GM12878 (cell line): ENCODE measurements around the gene JADE2. TPM values are rescaled to one million over a fixed set of nuclear protein-coding genes. Genes with fewer than 3 reads are reported as not detected.

Experiments
- ATAC-seq: fragments of 200-7000 bp; cut with Tn5 transposase; 3 replicates; pipeline ENCODE4 v1.9.1; 2020; ENCODE audit warnings: mild to moderate bottlenecking, moderate library complexity
- BruUV-seq: library from RNA; stranded (reverse); fragments of 400-500 nt; replicated peaks from 2 replicates; lab custom pipeline; 2021; lab: Mats Ljungman, UMichigan
- CTCF ChIA-PET: fragments of 300-600 bp; sonication (Branson Sonifier 250); formaldehyde crosslinking; extraction: SDS; loops from one replicate; lab custom pipeline; 2021; ENCODE audit warnings: inconsistent platforms; lab: Yijun Ruan, JAX
- POLR2A ChIA-PET: fragments of 350-600 bp; formaldehyde crosslinking; extraction: SDS; loops from one replicate; lab custom pipeline; 2021; ENCODE audit warnings: inconsistent platforms; lab: Charles Lee
- RAD21 ChIA-PET: fragments of 300-600 bp; sonication (Branson Sonifier 250); formaldehyde crosslinking; loops from one replicate; lab custom pipeline; 2023; ENCODE audit warnings: antibody characterized with exemption; ENCODE audit not compliant: unreplicated experiment; lab: Charles Lee
- SMC1A ChIA-PET: fragments of 300-600 bp; sonication (Branson Sonifier 250); formaldehyde crosslinking; loops from one replicate; lab custom pipeline; 2023; ENCODE audit not compliant: unreplicated experiment, uncharacterized antibody; lab: Charles Lee
- DNase-seq: peaks from one replicate; pipeline ENCODE4 v3.0.0-alpha.2; 2011; ENCODE audit warnings: low read depth, low spot score
- FAIRE-seq: peaks from 3 replicates; lab custom pipeline; 2011; peaks lifted over from hg19 to GRCh38; lab: Jason Lieb, UNC
- H2AFZ ChIP-seq: 2 replicates; pipeline ENCODE4 v1.6.0; 2011; ENCODE audit warnings: low read depth, low read length, control low read depth; ENCODE audit not compliant: control insufficient read depth
- H3K27ac ChIP-seq: 2 replicates; pipeline ENCODE4 v1.5.1; 2011; ENCODE audit warnings: control low read depth; ENCODE audit not compliant: control insufficient read depth, insufficient read depth
- H3K27me3 ChIP-seq, 2 experiments: replicated peaks in 1 of 2; 2 replicates each; pipeline versions ENCODE4 v1.6.0 to v1.6.1; 2011; ENCODE audit warnings: low read length in 1 of 2; ENCODE audit not compliant: control insufficient read depth in 2 of 2, insufficient read depth in 2 of 2
- H3K36me3 ChIP-seq, 2 experiments: 2 replicates each; pipeline ENCODE4 v1.5.1; 2011; ENCODE audit warnings: low read length in 1 of 2; ENCODE audit not compliant: control insufficient read depth in 2 of 2, insufficient read depth in 2 of 2
- H3K4me1 ChIP-seq: 2 replicates; pipeline ENCODE4 v1.6.1; 2011; ENCODE audit warnings: mild to moderate bottlenecking, low read length, moderate library complexity, mixed read lengths; ENCODE audit not compliant: control insufficient read depth, insufficient read depth
- H3K4me2 ChIP-seq: 2 replicates; pipeline ENCODE4 v1.6.0; 2011; ENCODE audit warnings: control low read depth; ENCODE audit not compliant: control insufficient read depth, insufficient read depth
- H3K4me3 ChIP-seq: fragments of 200-600 bp; sonication (generic); 2 replicates; pipeline ENCODE4 v1.5.1; 2016
- H3K79me2 ChIP-seq: 2 replicates; pipeline ENCODE4 v1.6.0; 2011; ENCODE audit warnings: low read length; ENCODE audit not compliant: control insufficient read depth, insufficient read depth
- H3K9ac ChIP-seq: 2 replicates; pipeline ENCODE4 v1.8.0; 2011; ENCODE audit warnings: low read length, control low read depth, mixed read lengths; ENCODE audit not compliant: control insufficient read depth, insufficient read depth
- H3K9me3 ChIP-seq: replicated peaks from 3 replicates; pipeline ENCODE4 v1.5.1; 2011; ENCODE audit warnings: mild to moderate bottlenecking, low read length; ENCODE audit not compliant: control insufficient read depth, insufficient read depth
- H4K20me1 ChIP-seq: 2 replicates; pipeline ENCODE4 v1.6.0; 2011; ENCODE audit not compliant: control insufficient read depth, insufficient read depth
- IKZF1 ChIP-seq: fragments of 450-650 bp; conservative IDR thresholded peaks from 2 replicates; pipeline ENCODE4 v1.6.1; 2017; ENCODE audit warnings: antibody characterized with exemption, mild to moderate bottlenecking
- NFXL1 ChIP-seq: fragments of 450-650 bp; IDR thresholded peaks from 2 replicates; pipeline ENCODE4 v1.6.1; 2017; ENCODE audit warnings: antibody characterized with exemption, mild to moderate bottlenecking, borderline replicate concordance
- TBL1XR1 ChIP-seq: IDR thresholded peaks from 2 replicates; pipeline ENCODE4 v1.6.1; 2012; ENCODE audit warnings: low read depth, low read length, improper control_type of control experiment
- WGBS: methylation state at CpG from one replicate; pipeline ENCODE4 v1.1.6; 2016; ENCODE audit warnings: low lambda C conversion rate; ENCODE audit not compliant: insufficient replicate concordance, insufficient coverage; ENCODE audit errors: missing lambda C conversion rate; 5-methylcytosine and 5-hydroxymethylcytosine counted together
- in situ Hi-C: fragments of 300-500 bp; cut with MboI; formaldehyde crosslinking; loops from 9 replicates; pipeline ENCODE4 v1.14.3; 2018; ENCODE audit warnings: mixed read lengths
- intact Hi-C: fragments of 100-400 bp; cut with micrococcal nuclease; formaldehyde crosslinking; loops from one replicate; pipeline ENCODE4 v1.14.2; 2022; ENCODE audit not compliant: unreplicated experiment
- polyA plus RNA-seq, 11 experiments: library from polyadenylated mRNA; depleted of rRNA in 4 of 11; unstranded in 6 of 11; stranded (reverse) in 5 of 11; fragments of >200 nt; fragmentation: Nextera tagmentation in 4 of 11; fragmentation: Illumina TruSeq in 1 of 11; extraction: Ambion mirVana in 4 of 11; extraction: Trizol in 1 of 11; gene quantifications; 1 replicate in 1 of 11; 2 replicates in 10 of 11; pipeline versions ENCODE4 v1.2.1 to v1.2.3, GENCODE V29; 2011 to 2016; ENCODE audit warnings: inconsistent platforms in 2 of 11, missing spikeins in 2 of 11, low read depth in 1 of 11
- total RNA-seq, 4 experiments: library from RNA; depleted of rRNA in 3 of 4; stranded (reverse); fragments of >200 nt in 3 of 4; fragmentation: Illumina TruSeq in 1 of 4; extraction: Trizol in 1 of 4; gene quantifications; 2 replicates each; pipeline versions ENCODE4 v1.2.1 to v1.2.3, GENCODE V29; 2013 to 2021
- TF ChIP-seq, protein P1 (sequence below): fragments of 450-650 bp; conservative IDR thresholded peaks from 2 replicates; pipeline ENCODE4 v1.6.1; 2017; ENCODE audit warnings: mild to moderate bottlenecking, moderate library complexity
- TF ChIP-seq, protein P2 (sequence below): IDR thresholded peaks from 2 replicates; pipeline ENCODE4 v1.6.1; 2012; ENCODE audit warnings: low read depth, low read length, improper control_type of control experiment
- TF ChIP-seq, protein P3 (sequence below): fragments of 450-650 bp; IDR thresholded peaks from 2 replicates; pipeline ENCODE4 v1.6.1; 2017; ENCODE audit warnings: antibody characterized with exemption, mild to moderate bottlenecking, moderate library complexity

Gene JADE2
- total and polyA plus RNA-seq, 10 of the 15 experiments (the other 5 are each of a cell fraction or from before 2014, with no cell fraction given): 1.5 to 67.0 (median 22.4) TPM

GRCh38 chr5:134547066-134547465, 21.6 kb downstream of the JADE2 start:
- RAD21 ChIA-PET: interaction anchor here (1.0 to 8.4 kb wide), 7 partner anchors 8 to 136 kb away, joined by 3 to 144 read pairs (median 6); partner anchors contain the start of genes CDKN2AIPNL and JADE2
- peaks cover 3 to 7% of the 10 kb centered on the region in 2 experiments; a peak in 3 of 4 replicates for H3K36me3 ChIP-seq

More at GRCh38 chr5:134547066-134547465, 21.6 kb downstream of the JADE2 start:
- Histone ChIP-seq H3K4me3 (no peak overlapping the region), H3K9me3 (no peaks in the 10 kb centered on the region), H3K27me3 (no peaks in the 10 kb centered on the region), H3K4me1 (peaks cover 65% of the 10 kb centered on the region), H2AFZ (no peak overlapping the region), H3K9ac (peak overlapping the region; percentile 24), H3K27ac (peak overlapping the region; percentile 35), H3K79me2 (peaks cover 76% of the 10 kb centered on the region), H4K20me1 (no peaks in the 10 kb centered on the region), H3K4me2 (peak overlapping the region; percentile 49)
- no TSS peak for BruUV-seq
- SMC1A ChIA-PET: interaction anchor here (0.7 to 8.8 kb wide), 8 partner anchors 8 to 244 kb away, joined by 3 to 148 read pairs (median 4); partner anchors contain the start of genes CDKN2AIPNL and JADE2
- 0% methylated on average over 2 of the region's 2 CpGs for WGBS
- CTCF ChIA-PET: interaction anchor here (0.6 to 9.9 kb wide), 11 partner anchors 9 to 808 kb away, joined by 3 to 145 read pairs (median 5); partner anchors contain the start of genes CDKN2AIPNL and JADE2
- POLR2A ChIA-PET: interaction anchor here (0.6 to 8.5 kb wide), 7 partner anchors 7 to 84 kb away, joined by 3 to 113 read pairs (median 4); no protein-coding TSS in a partner anchor
- no peak for FAIRE-seq
- in situ Hi-C loops (no loop called here), intact Hi-C loops (no loop called here)
- TF ChIP-seq TBL1XR1 (no peak), IKZF1 (no peak), NFXL1 (no peak)
- TF ChIP-seq, protein P1, sequence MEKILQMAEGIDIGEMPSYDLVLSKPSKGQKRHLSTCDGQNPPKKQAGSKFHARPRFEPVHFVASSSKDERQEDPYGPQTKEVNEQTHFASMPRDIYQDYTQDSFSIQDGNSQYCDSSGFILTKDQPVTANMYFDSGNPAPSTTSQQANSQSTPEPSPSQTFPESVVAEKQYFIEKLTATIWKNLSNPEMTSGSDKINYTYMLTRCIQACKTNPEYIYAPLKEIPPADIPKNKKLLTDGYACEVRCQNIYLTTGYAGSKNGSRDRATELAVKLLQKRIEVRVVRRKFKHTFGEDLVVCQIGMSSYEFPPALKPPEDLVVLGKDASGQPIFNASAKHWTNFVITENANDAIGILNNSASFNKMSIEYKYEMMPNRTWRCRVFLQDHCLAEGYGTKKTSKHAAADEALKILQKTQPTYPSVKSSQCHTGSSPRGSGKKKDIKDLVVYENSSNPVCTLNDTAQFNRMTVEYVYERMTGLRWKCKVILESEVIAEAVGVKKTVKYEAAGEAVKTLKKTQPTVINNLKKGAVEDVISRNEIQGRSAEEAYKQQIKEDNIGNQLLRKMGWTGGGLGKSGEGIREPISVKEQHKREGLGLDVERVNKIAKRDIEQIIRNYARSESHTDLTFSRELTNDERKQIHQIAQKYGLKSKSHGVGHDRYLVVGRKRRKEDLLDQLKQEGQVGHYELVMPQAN: 0 out of 2 replicates have a peak, but pooled peaks have one; percentile 17
- TF ChIP-seq, protein P2, sequence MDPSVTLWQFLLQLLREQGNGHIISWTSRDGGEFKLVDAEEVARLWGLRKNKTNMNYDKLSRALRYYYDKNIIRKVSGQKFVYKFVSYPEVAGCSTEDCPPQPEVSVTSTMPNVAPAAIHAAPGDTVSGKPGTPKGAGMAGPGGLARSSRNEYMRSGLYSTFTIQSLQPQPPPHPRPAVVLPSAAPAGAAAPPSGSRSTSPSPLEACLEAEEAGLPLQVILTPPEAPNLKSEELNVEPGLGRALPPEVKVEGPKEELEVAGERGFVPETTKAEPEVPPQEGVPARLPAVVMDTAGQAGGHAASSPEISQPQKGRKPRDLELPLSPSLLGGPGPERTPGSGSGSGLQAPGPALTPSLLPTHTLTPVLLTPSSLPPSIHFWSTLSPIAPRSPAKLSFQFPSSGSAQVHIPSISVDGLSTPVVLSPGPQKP: no peak
- TF ChIP-seq, protein P3, sequence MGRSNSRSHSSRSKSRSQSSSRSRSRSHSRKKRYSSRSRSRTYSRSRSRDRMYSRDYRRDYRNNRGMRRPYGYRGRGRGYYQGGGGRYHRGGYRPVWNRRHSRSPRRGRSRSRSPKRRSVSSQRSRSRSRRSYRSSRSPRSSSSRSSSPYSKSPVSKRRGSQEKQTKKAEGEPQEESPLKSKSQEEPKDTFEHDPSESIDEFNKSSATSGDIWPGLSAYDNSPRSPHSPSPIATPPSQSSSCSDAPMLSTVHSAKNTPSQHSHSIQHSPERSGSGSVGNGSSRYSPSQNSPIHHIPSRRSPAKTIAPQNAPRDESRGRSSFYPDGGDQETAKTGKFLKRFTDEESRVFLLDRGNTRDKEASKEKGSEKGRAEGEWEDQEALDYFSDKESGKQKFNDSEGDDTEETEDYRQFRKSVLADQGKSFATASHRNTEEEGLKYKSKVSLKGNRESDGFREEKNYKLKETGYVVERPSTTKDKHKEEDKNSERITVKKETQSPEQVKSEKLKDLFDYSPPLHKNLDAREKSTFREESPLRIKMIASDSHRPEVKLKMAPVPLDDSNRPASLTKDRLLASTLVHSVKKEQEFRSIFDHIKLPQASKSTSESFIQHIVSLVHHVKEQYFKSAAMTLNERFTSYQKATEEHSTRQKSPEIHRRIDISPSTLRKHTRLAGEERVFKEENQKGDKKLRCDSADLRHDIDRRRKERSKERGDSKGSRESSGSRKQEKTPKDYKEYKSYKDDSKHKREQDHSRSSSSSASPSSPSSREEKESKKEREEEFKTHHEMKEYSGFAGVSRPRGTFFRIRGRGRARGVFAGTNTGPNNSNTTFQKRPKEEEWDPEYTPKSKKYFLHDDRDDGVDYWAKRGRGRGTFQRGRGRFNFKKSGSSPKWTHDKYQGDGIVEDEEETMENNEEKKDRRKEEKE: no peak
- no peak for ATAC-seq
- no peak for DNase-seq
